Left renal pelvis (tissue), 4 donors: ENCODE results near the gene FBXL7. TPM values are rescaled to one million over a fixed set of nuclear protein-coding genes. Genes with fewer than 3 reads are reported as not detected.

ENCODE experiments used
- DNase-seq, 4 donors: peaks; one replicate each; pipeline ENCODE4 v3.0.0-alpha.2; 2013; ENCODE audit warnings: low read depth in 4 of 4, low spot score in 3 of 4
- polyA plus RNA-seq, 4 donors: library from polyadenylated mRNA; unstranded; fragments of 120-200 nt; gene quantifications; one replicate each; pipeline ENCODE4 v1.2.1, GENCODE V29; 2013; ENCODE audit not compliant: insufficient read length in 4 of 4

FBXL7 gene
- polyA plus RNA-seq, 4 donors = 26.2 to 79.3 (median 28.7) TPM

DNA sequence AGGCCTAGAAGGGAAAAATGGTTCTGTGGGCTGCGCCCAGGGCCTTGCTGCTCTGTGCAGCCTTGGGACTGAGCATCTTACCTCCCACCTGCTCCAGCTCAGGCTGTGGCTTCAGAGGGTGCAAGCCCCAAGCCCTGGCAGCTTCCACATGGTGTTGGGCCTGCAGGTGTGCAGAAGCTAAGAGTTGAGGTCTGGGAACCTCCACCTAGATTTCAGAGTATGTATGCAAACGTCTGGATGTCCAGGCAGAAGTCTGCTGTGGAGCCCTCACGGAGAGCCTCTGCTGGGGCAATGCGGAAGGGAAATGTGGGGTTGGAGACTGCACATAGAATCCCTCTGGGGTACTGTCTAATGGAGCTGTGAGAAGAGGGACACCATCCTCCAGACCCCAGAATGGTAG is 36.0 kb downstream of the FBXL7 start:
- DNase-seq = no peak

DNA sequence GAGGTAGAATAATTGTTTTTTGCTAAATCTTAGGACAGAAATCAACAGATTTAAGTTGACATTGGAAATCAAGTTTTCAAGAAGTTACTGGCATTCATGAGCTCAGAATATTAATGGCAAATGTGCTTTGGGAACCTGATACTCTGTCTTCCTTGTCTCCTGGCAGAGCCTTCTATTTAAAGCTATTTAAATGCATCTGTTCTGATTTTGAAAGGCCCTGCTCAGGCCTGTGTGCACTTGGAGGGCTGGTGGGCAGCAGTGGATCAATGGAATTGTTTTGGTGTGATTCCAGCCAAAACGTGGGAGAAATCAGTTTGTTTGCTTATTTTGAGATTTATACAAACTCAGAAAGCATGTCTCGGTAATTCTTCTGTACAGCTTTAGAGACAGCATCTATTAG is 38.5 kb downstream of the FBXL7 start:
- no peak for DNase-seq

GRCh38 chr5:15539951-15540350 is 40.0 kb downstream of the FBXL7 start:
- no peak for DNase-seq

GRCh38 chr5:15544039-15544438 is 44.1 kb downstream of the FBXL7 start:
- DNase-seq = no peak

DNA sequence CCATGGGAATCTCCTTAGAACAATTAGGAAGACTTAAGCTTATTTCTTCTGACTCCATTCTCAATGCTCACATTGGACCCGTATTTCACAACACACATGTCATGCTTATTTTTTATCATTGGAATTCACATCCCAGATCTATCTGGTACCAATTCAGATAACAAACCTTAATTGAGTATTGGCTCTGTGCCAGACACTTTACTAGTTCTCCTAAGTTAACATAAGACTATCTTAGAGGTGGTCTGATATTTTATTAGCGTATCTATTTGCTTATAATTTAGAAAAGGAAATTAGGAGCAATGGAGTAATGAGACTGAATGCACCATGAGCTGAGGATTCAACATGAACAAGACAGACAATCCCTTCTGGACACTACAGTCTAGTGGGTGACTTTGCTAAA is 45.1 kb downstream of the FBXL7 start:
- no peak for DNase-seq

GRCh38 chr5:15547261-15547839 is 47.4 kb downstream of the FBXL7 start:
- no peak for DNase-seq

DNA sequence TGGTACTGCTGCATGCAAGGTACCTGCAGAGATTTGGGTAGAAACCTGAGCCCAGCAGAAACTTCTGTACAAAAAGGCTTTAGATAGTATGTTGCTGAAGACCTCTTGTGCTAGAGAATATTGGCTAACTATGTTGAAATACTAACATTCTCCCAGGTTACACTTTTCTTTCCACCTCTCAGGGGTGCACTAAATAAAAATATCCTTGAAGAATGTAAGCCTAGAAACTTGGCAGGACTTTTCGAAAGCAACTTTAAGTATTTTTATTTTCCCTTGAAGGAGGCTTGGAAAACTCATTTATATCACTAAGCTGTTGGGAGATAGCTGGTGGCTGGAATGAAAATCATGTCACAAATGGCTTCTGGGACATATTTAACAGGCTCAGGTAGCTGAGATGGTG is 50.0 kb downstream of the FBXL7 start:
- no peak for DNase-seq

DNA sequence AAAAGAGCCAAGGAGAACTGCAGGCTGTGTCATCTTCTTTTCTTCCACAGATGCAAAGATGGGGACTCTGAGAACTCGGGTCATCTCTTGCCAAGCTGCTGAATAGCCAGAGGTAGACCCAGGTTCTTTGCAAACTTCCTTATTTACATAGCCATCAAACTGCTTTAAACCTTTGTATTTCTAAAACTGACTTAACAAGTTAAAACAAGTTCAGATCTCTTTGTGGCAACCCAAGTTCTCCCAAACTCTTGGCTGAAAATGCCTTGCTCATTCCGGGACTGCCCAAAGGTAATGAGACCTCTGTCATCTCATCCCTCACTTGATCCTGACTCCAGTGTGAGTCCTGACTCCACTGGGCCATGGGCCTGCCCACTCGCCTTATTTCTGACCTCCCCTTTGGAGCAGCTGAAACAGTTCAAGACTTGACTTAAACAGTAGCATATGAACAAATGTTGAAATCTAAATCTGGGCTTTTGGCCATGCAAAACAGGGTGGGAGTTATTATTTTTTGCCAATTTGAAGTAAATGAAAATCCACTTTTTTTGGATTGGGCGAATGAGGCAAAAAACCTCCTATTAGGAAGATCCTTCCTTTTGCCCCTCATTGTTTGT is 50.6 kb downstream of the FBXL7 start:
- peak in 1 of 4 donors; percentile 20 for DNase-seq

- no peak for DNase-seq
Observed at GRCh38 chr5:15551113-15551504, 51.1 kb downstream of the FBXL7 start.

DNA sequence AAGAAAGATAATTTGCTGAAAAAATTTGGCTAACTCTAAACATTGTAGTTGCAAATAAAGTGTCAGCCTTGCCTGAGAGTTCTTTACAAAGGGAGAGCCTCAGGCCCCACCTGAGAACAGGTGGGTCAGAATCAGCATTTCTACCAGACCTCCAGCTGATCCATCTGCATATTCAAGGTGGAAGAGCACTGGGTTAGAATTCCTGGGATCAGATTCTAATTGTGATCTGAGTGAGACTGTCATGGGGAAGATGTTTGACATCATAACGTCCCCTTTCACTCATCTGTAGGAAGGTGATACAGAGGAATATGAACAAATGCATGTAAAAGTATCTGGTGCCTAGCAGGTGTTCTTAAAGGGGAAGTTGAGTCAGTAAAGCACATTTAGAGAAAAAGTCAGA is 54.6 kb downstream of the FBXL7 start:
- DNase-seq = no peak

- DNase-seq = no peak
Observed at GRCh38 chr5:15555176-15555575, 55.2 kb downstream of the FBXL7 start.

- DNase-seq = no peak
Observed at GRCh38 chr5:15558240-15558639, 58.3 kb downstream of the FBXL7 start.

DNA sequence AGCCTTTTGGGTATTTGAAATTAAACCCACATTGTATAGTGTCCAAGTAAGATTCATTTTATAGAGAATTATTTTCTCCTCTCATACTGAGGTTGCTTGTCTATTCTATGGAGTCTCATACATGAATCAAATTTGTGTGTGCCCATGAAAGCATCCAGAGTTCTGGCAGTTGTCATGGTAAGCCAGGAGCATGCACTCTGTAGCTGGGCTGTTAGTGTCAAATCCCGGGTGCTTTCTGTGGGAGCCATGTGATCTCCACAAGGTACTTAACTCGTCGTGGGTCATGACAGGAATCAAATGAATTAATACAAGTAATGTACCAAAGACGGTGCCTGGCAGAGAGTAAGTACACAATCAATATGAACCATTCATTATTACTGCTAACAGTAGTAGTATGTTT is 58.7 kb downstream of the FBXL7 start:
- no peak for DNase-seq

DNA sequence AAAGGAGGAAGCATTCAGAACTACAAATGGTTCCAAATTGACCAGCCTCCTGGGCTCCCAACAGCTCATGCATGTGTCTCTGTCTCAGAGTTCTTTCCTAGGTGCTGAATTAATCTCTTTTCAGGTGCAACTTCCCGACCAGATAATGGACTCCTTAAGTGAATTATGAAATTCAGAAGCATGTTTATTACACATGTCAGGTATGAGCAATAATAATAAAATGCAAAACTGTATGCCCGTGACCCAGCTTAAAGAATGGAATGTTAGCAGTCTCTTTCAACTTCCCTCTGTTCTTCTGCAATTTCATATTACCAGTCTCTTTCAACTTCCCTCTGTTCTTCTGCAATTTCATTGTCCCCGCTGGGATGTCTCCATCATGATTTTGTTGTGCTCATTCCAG is 60.4 kb downstream of the FBXL7 start:
- no peak for DNase-seq

DNA sequence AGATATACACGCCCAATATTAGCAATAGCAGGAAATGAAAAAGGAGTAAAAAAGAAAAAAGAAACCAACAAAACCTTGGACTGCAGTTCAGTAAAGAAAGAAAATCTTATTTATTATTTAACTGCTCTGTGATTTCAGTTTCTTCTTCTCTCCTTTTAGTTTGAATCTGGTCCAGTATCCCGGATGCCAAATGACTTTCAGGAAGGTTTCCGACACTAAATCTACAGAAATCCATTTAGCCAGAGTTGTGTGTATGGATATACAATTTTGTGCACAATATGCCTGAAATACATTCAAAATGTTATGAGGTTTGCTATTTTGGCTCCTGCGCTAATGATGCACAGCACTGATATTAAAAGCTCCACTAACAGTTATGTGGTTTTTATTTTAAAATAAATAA is 64.5 kb downstream of the FBXL7 start:
- no peak for DNase-seq

- no peak for DNase-seq
Observed at GRCh38 chr5:15564957-15565356, 65.0 kb downstream of the FBXL7 start.

DNA sequence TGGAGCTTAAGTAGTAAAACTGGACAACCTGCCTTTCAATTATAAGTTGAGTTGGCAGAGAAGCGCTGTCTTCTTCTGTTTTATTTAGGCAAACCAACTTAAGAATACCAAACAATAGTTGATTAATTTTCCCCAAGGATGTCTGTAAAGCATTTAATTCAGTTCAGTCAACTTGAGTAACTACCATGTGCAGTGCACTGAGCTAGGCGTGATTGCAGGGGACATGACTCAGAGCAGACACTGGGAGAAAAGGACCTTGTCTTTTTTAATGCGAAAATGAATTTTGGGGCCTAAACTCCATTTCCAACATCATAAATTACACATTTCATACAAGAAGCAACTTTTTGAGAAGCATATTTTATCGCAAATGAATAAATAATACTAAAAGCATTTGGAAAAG is 66.3 kb downstream of the FBXL7 start:
- no peak for DNase-seq

GRCh38 chr5:15566789-15567188 is 66.8 kb downstream of the FBXL7 start:
- DNase-seq = no peak

DNA sequence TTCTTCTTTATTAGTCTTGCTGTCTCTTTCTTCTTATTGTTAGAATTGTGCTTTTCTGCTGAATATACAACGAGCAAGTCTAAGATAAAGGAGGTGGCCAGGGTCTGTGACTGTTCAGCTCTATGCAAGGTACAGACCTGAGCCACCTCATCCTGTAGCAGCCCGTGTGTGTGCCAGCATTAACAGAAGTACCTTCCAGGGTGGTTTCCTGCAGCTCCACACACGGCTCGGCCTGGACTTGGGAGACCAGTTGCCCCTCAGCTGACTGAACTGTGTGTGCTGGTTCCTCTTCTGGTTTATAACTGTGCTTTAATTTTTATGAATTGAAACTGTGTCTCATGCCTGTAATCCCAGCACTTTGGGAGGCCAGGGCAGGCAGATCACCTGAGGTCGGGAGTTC is 70.5 kb downstream of the FBXL7 start:
- no peak for DNase-seq

DNA sequence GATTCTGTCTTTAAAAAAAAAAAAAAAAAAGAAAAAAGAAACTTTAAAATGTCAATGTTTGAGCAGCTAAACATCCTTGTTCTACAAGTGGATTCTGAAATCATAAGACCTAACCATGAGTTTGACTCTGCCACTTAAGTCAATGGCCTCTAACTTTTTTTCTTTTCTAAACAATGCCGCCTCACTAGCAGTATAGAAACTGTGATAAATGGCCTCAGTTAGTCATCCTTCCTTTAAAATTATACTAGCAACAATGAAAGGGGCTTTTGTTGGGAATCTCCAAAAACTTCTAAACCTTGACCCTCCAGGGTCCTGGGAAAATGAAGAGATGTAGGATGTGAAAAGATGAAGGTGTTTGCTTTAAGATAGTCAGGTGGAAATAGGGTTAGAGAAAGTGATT is 71.1 kb downstream of the FBXL7 start:
- DNase-seq = no peak

DNA sequence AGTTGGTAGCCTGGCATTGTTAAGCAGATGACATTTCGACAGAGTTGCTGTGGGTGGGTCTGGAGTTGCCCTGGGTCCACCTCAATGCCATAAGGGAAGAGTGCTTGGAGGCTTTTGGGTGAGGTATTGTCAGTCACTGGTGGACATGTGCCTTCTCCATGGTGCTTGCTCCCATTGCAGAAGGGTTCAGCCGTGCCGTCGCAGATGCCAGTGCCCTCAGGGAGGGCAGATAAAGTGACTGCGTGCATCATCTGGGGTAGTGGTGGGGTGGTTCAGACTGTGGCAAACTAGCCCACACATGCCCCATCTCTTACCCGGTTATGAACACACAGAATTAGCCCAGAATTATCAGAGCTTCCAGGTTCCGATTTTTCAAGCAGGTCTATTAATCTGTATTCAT is 71.6 kb downstream of the FBXL7 start:
- no peak for DNase-seq

DNA sequence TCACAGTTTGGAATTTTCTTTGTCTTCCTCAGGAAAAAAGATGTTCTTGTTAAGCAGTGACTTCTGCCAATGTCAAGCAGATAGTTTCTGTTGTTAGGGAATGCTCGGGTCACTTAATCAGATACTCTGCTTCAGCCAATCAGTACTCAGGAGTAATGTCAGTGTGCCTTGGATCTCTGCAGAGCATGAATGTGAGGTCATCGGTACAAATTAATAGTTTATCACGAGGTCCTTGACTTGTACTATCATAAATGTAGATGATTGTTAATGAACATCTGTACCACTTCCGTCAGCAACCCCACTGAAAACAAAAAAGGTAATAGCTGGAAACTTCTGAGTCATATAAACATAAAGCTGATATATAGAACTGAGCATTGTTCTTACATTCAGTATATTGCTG is 73.6 kb downstream of the FBXL7 start:
- no peak for DNase-seq

DNA sequence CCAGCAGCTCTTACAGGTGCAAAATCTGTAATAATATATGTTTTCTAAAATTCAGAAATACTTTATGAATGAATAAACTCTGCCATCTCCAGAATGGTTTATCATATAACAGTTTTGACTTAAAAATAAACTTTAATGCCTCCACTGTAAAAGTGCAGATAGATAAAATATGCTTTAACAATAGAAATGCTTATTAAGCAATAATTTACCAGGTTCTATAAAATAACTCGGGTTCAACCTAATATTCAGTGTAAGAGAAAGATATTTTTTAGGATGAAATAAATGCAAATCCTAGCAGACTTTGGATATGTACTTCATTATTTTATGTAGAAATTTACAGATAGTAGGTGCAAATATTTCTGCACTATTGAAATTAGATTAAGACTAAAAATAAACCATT is 74.1 kb downstream of the FBXL7 start:
- no peak for DNase-seq
